ENCODE results near the gene NRIP2. TPM values are rescaled to one million over a fixed set of nuclear protein-coding genes. Genes with fewer than 3 reads are reported as not detected.

The NRIP2 gene
- total RNA-seq, 1 experiment from 2014 or later: not detected

DNA sequence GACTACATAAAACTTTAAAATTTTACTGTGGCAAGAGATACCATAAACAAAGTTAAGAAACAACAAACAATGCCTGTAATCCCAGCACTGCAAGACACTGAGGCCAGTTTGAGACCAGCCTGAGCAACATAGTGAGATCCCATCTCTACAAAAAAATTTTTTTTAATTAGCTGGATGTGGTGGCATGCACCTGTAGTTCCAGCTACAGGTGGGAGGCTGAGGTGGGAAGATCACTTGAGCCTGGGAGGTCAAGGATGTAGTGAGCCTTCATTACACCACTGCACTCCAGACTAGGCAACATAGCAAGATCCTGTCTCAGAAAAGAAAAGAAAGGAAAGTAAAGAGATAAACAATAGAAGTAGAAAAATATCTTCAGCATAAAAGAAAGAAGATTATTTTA, 25.3 kb upstream of the NRIP2 start:
- no peaks in the 10 kb centered on the region for H3K79me2 ChIP-seq (ENCODE audit: low read depth)
- peaks cover 3% of the 10 kb centered on the region for H3F3A ChIP-seq (ENCODE audit: insufficient read depth, low read depth)
- H3K4me1 ChIP-seq (replicated peaks; ENCODE audit: insufficient read depth): no peaks in the 10 kb centered on the region
- no peak overlapping the region for H2AFZ ChIP-seq
- no peak overlapping the region for H3K4me2 ChIP-seq
- intact Hi-C loops (cut with micrococcal nuclease; ENCODE audit: unreplicated experiment): no loop called here
- no peak overlapping the region for H3K27ac ChIP-seq
- no TSS peak for BruUV-seq (replicated peaks)
- H4K20me1 ChIP-seq (ENCODE audit: insufficient read depth): no peaks in the 10 kb centered on the region
- TF ChIP-seq, protein P1, sequence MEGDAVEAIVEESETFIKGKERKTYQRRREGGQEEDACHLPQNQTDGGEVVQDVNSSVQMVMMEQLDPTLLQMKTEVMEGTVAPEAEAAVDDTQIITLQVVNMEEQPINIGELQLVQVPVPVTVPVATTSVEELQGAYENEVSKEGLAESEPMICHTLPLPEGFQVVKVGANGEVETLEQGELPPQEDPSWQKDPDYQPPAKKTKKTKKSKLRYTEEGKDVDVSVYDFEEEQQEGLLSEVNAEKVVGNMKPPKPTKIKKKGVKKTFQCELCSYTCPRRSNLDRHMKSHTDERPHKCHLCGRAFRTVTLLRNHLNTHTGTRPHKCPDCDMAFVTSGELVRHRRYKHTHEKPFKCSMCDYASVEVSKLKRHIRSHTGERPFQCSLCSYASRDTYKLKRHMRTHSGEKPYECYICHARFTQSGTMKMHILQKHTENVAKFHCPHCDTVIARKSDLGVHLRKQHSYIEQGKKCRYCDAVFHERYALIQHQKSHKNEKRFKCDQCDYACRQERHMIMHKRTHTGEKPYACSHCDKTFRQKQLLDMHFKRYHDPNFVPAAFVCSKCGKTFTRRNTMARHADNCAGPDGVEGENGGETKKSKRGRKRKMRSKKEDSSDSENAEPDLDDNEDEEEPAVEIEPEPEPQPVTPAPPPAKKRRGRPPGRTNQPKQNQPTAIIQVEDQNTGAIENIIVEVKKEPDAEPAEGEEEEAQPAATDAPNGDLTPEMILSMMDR (conservative IDR thresholded peaks at IDR 0.05): no peak
- no peak for TF ChIP-seq EZH2 (IDR thresholded peaks at IDR 0.05; ENCODE audit: low read depth)
- ChIA-PET POLR2A (ENCODE audit: unreplicated experiment) (no interaction called here), CTCF (no interaction called here)
- no peaks in the 10 kb centered on the region for H3K9me3 ChIP-seq (ENCODE audit: insufficient read depth, low read depth)
- H3K27me3 ChIP-seq (ENCODE audit: insufficient read depth, low read depth): no peaks in the 10 kb centered on the region
- H3K9me2 ChIP-seq (ENCODE audit: insufficient read depth): no peaks in the 10 kb centered on the region
- no peak for DNase-seq
- H3K36me3 ChIP-seq (ENCODE audit: low read depth): peaks cover 7% of the 10 kb centered on the region
- H3K4me3 ChIP-seq: no peak overlapping the region

DNA sequence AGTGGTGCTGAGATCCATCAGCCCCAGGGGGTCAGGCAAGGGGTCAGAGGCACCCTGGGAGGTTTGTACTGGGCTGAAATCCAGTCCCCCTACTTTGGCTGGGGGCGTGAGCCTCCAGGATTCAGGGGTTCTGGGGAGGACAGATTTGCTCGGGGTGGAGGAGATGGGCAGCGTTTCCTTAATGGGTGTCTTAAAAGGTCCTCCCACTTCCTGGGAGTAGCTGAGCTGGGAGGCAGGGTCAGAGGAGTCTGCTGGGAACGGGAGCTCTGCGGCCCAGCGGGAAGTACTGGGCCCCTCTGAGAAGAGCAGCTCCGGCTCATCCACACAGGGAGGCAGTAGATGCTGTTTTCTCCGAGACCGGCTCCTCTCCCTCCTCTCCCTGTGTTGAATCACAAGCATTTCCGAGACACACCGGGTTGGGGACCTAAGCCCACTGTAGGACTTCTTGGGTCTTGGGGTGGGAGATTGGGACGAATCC, 24.1 kb upstream of the NRIP2 start:
- TF ChIP-seq EZH2 (IDR thresholded peaks at IDR 0.05; ENCODE audit: low read depth): no peak
- TF ChIP-seq, protein P1 (conservative IDR thresholded peaks at IDR 0.05): no peak
- no TSS peak for BruUV-seq (replicated peaks)
- no peaks in the 10 kb centered on the region for H3K4me1 ChIP-seq (replicated peaks; ENCODE audit: insufficient read depth)
- H3K36me3 ChIP-seq (ENCODE audit: low read depth): peaks cover 5% of the 10 kb centered on the region; the same call in 1 of the 2 replicates
- no peaks in the 10 kb centered on the region for H3K9me3 ChIP-seq (ENCODE audit: insufficient read depth, low read depth)
- no peak overlapping the region for H3K4me3 ChIP-seq
- intact Hi-C loops (cut with micrococcal nuclease; ENCODE audit: unreplicated experiment): no loop called here
- no peaks in the 10 kb centered on the region for H3K27me3 ChIP-seq (ENCODE audit: insufficient read depth, low read depth)
- H3K79me2 ChIP-seq (ENCODE audit: low read depth): no peaks in the 10 kb centered on the region
- peaks cover 6% of the 10 kb centered on the region for H3F3A ChIP-seq (ENCODE audit: insufficient read depth, low read depth)
- H3K9me2 ChIP-seq (ENCODE audit: insufficient read depth): no peaks in the 10 kb centered on the region
- no peak overlapping the region for H3K4me2 ChIP-seq
- POLR2A ChIA-PET (ENCODE audit: unreplicated experiment): no interaction called here
- H2AFZ ChIP-seq: no peak overlapping the region
- no peak overlapping the region for H3K27ac ChIP-seq
- CTCF ChIA-PET: interaction anchor here (0.6 kb wide), 1 partner anchor 59 kb away, joined by 7 read pairs; no protein-coding TSS in a partner anchor
- no peaks in the 10 kb centered on the region for H4K20me1 ChIP-seq (ENCODE audit: insufficient read depth)
- no peak for DNase-seq

DNA sequence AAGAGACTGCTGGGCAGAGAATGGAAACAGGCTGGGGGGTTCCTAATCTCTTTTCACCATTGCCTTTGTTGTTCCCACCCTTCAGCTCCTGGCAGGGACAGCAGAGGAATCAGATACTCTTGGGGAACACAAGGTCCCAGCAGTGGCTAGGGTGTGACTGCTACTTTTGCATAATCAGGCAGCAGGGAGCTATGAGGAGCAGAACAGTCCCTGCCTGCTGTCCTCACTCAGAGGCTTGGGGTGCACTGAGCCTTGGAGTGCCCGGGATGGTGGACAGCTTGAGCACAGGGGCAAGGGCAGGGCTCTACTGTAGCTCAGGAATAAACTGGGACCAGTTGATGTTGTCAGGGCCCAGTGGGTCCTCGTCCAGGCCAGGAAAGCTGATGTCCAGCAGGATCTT, 23.5 kb upstream of the NRIP2 start:
- H3K4me1 ChIP-seq (replicated peaks; ENCODE audit: insufficient read depth): no peaks in the 10 kb centered on the region
- H3K27ac ChIP-seq: no peak overlapping the region
- intact Hi-C loops (cut with micrococcal nuclease; ENCODE audit: unreplicated experiment): no loop called here
- H4K20me1 ChIP-seq (ENCODE audit: insufficient read depth): no peaks in the 10 kb centered on the region
- no peak for DNase-seq
- BruUV-seq (replicated peaks): no TSS peak
- ChIA-PET POLR2A (ENCODE audit: unreplicated experiment) (no interaction called here), CTCF (interaction anchor here (0.6 kb wide), 3 partner anchors 17 to 114 kb away, joined by 5 to 7 read pairs (median 5); no protein-coding TSS in a partner anchor)
- H3K9me3 ChIP-seq (ENCODE audit: insufficient read depth, low read depth): no peaks in the 10 kb centered on the region
- H3K36me3 ChIP-seq (ENCODE audit: low read depth): 0 out of 2 replicates have a peak, but pooled peaks cover 3% of the 10 kb centered on the region
- no peak overlapping the region for H2AFZ ChIP-seq
- TF ChIP-seq EZH2 (IDR thresholded peaks at IDR 0.05; ENCODE audit: low read depth): no peak
- TF ChIP-seq, protein P1 (conservative IDR thresholded peaks at IDR 0.05): no peak
- no peaks in the 10 kb centered on the region for H3K79me2 ChIP-seq (ENCODE audit: low read depth)
- H3F3A ChIP-seq (ENCODE audit: insufficient read depth, low read depth): peaks cover 6% of the 10 kb centered on the region
- no peaks in the 10 kb centered on the region for H3K27me3 ChIP-seq (ENCODE audit: insufficient read depth, low read depth)
- no peaks in the 10 kb centered on the region for H3K9me2 ChIP-seq (ENCODE audit: insufficient read depth)
- H3K4me3 ChIP-seq: no peak overlapping the region
- H3K4me2 ChIP-seq: no peak overlapping the region
